AG04450 (cell line): Measurements from ENCODE around the gene ATXN10. TPM values are rescaled to one million over a fixed set of nuclear protein-coding genes. Genes with fewer than 3 reads are reported as not detected.

Experiments used
- CTCF ChIA-PET: fragments of 300-600, 350-600 bp; formaldehyde crosslinking; extraction: SDS; loops from one replicate; lab custom pipeline; 2022; ENCODE audit warnings: antibody characterized with exemption, inconsistent platforms; lab: Charles Lee
- POLR2A ChIA-PET: fragments of 350-600 bp; formaldehyde crosslinking; extraction: SDS; loops from one replicate; lab custom pipeline; 2021; ENCODE audit warnings: antibody characterized with exemption, inconsistent platforms; lab: Yijun Ruan, JAX
- DNase-seq: peaks from one replicate; pipeline ENCODE4 v3.0.0-alpha.2; 2011; ENCODE audit warnings: low read depth, low spot score
- H3K27ac ChIP-seq: one replicate; pipeline ENCODE4 v1.5.1; 2012; ENCODE audit warnings: low read depth, low read length, control low read depth
- H3K27me3 ChIP-seq: one replicate; pipeline ENCODE4 v1.6.0; 2012; ENCODE audit warnings: low read length; ENCODE audit not compliant: control insufficient read depth, insufficient read depth
- H3K4me3 ChIP-seq: 2 replicates; pipeline ENCODE4 v1.5.1; 2011; ENCODE audit warnings: mild to moderate bottlenecking, low read depth, low read length, control low read depth
- H3K9me3 ChIP-seq: 2 replicates; pipeline ENCODE4 v1.5.1; 2012; ENCODE audit warnings: low read length; ENCODE audit not compliant: control insufficient read depth, insufficient read depth
- polyA plus RNA-seq: library from polyadenylated mRNA; depleted of rRNA; stranded (reverse); fragments of >200 nt; gene quantifications from 2 replicates; pipeline ENCODE4 v1.2.3, GENCODE V29; 2011
- TF ChIP-seq, protein P1 (sequence below): IDR thresholded peaks from 2 replicates; pipeline ENCODE4 v1.5.1; 2011; ENCODE audit warnings: low read depth, low read length, control low read depth, inconsistent platforms

Gene ATXN10
- polyA plus RNA-seq, 1 experiment: 521 TPM

DNA sequence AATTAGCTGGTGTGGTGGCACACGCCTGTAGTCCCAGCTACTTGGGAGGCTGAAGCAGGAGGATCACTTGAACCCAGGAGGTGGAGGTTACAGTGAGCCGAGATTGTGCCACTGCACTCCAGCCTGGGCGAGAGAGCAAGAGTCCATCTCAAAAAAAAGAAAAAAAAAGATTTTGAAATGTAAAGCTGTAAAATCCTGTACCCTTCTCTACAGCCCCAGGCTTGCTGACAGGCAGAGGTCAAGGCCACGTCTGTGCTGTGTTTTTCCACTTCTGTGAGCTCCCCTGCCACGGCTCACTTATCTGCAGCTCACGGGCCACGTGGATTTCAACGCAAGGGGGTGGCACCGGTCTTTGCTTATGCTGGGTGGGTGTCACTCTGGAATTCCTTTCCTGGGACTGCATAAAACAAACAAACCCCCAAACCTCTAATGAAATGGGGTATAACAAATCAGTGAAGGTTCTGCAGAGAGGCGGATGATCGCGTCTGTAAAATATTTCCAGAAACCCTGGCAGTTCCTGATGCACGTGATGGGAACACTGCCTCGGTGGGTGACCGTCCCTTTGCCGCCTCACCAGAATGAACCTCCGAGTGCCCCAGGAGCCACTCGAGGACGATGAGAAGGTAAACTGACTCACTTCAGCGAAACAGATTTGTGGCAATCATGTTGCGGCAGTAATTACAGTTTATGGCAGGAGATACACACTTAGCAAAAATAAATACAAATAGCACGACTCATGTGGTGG, 44.0 kb upstream of the ATXN10 start:
- CTCF ChIA-PET: no interaction called here

DNA sequence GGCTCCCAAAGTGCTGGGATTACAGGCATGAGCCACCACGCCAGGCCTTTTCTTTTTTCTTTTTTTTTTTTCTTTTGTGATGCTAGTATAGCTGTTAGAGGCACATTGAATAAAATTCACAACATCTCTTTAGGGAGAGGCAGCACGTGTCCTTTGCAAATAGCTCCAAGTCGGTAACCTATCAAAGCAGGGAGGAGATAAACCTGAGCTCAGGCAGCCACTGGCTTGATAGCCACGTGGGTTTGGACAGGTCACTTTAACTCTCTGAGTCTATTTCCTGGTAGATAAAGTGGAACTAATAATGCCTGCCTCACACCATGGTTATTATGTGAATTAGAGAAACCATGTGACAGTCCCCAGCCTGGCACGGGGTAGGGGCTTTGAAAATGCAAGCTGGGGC, 43.1 kb upstream of the ATXN10 start:
- Histone ChIP-seq H3K9me3 (no peaks in the 10 kb centered on the region; the same call in 1 of the 2 replicates), H3K27ac (no peak overlapping the region), H3K4me3 (no peak overlapping the region), H3K27me3 (peaks cover 33% of the 10 kb centered on the region)
- DNase-seq: no peak
- TF ChIP-seq, protein P1, sequence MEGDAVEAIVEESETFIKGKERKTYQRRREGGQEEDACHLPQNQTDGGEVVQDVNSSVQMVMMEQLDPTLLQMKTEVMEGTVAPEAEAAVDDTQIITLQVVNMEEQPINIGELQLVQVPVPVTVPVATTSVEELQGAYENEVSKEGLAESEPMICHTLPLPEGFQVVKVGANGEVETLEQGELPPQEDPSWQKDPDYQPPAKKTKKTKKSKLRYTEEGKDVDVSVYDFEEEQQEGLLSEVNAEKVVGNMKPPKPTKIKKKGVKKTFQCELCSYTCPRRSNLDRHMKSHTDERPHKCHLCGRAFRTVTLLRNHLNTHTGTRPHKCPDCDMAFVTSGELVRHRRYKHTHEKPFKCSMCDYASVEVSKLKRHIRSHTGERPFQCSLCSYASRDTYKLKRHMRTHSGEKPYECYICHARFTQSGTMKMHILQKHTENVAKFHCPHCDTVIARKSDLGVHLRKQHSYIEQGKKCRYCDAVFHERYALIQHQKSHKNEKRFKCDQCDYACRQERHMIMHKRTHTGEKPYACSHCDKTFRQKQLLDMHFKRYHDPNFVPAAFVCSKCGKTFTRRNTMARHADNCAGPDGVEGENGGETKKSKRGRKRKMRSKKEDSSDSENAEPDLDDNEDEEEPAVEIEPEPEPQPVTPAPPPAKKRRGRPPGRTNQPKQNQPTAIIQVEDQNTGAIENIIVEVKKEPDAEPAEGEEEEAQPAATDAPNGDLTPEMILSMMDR: no peak
- POLR2A ChIA-PET: interaction anchor here (0.9 kb wide), 1 partner anchor 11 kb away, joined by 3 read pairs; no protein-coding TSS in a partner anchor
- CTCF ChIA-PET: interaction anchor here (1.2 kb wide), 1 partner anchor 366 kb away, joined by 3 read pairs; no protein-coding TSS in a partner anchor

More for the DNA sequence above, 44.0 kb upstream of the ATXN10 start:
- no peak overlapping the region for H3K27ac ChIP-seq
- POLR2A ChIA-PET: no interaction called here
- DNase-seq: no peak
- TF ChIP-seq, protein P1: no peak
- H3K4me3 ChIP-seq: no peak overlapping the region
- H3K9me3 ChIP-seq: no peaks in the 10 kb centered on the region; the same call in 1 of the 2 replicates
- H3K27me3 ChIP-seq: peaks cover 30% of the 10 kb centered on the region

DNA sequence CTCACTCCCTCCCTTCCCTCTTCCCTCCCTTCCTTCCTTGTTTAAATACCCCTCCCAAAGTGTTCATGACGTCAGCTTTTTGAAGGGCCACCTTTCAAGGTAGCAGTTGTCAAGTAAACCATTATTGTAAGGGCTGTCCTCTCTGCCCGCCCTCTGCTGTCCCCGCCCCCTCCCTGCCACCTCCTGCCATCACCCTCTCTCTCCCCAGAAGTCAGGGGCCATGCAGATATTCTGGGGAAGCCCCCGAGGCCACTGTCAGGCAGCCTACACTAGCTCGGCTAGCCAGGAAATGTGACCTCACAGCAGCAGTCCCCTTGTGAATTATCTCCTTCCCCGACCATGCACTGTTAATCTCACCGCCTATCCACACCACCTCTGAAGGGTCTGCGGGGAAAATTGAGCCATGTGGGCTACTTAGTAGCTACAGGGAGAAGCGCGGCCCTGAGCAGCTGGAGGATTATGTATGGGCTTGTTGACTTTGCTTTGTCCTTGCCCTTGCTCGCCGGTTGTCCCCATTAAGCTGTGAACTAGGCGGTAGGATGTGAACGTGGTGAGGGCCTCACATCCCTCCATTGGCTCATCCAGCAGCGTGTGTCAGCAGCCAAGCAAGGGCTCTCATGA, 42.1 kb upstream of the ATXN10 start:
- Histone ChIP-seq H3K9me3 (no peaks in the 10 kb centered on the region; the same call in 1 of the 2 replicates), H3K27me3 (peaks cover 33% of the 10 kb centered on the region), H3K27ac (peak overlapping the region; percentile 31), H3K4me3 (no peak overlapping the region)
- TF ChIP-seq, protein P1: no peak
- ChIA-PET CTCF (interaction anchor here (1.2 to 1.3 kb wide), 2 partner anchors 235 to 365 kb away, joined by 3 to 4 read pairs; no protein-coding TSS in a partner anchor), POLR2A (interaction anchor here (0.6 to 0.9 kb wide), 2 partner anchors 12 to 95 kb away, joined by 3 to 6 read pairs; no protein-coding TSS in a partner anchor)
- DNase-seq: no peak

DNA sequence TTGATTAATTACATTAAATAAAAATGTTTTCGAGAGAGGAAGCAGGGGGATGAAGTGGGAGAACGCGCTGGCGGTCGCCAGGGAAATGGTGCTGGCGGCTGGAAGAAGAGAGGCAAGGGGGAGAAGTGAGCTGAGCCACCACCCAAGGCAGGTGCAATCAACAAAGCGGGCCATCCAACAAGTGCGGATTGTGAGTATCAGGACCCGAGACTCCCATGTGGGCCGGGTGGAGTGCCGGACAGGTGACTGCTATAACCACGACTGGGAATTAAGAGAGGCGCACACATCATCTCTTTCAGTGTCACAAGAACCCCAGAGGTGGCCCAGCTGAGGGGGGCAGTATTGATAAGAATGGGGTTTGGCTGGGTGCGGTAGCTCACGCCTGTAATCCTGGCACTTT, 41.2 kb upstream of the ATXN10 start:
- no peak for DNase-seq
- H3K27ac ChIP-seq: no peak overlapping the region
- peaks cover 32% of the 10 kb centered on the region for H3K27me3 ChIP-seq
- ChIA-PET POLR2A (no interaction called here), CTCF (interaction anchor here (1.3 kb wide), 1 partner anchor 234 kb away, joined by 4 read pairs; no protein-coding TSS in a partner anchor)
- no peaks in the 10 kb centered on the region; the same call in 1 of the 2 replicates for H3K9me3 ChIP-seq
- no peak overlapping the region for H3K4me3 ChIP-seq
- TF ChIP-seq, protein P1: no peak
